ENCODE data around the gene FIGNL2. TPM values are rescaled to one million over a fixed set of nuclear protein-coding genes. Genes with fewer than 3 reads are reported as not detected.

Gene FIGNL2
- total and polyA plus RNA-seq, 9 of the 15 experiments (the other 6 are each of a cell fraction or from before 2014, with no cell fraction given) = 0.01 TPM; not detected in 8

- TF ChIP-seq MNT (conservative IDR thresholded peaks at IDR 0.05) (no peak), SP1 (CRISPR knock-in tag; IDR thresholded peaks at IDR 0.05) (no peak), ELF4 (CRISPR knock-in tag; IDR thresholded peaks at IDR 0.05) (no peak), RBM15 (IDR thresholded peaks at IDR 0.05; ENCODE audit: insufficient read depth, low read length) (no peak), XRCC3 (IDR thresholded peaks at IDR 0.05) (no peak), ZKSCAN3 (CRISPR knock-in tag; IDR thresholded peaks at IDR 0.05) (no peak), ELK3 (CRISPR knock-in tag; IDR thresholded peaks at IDR 0.05) (no peak), SMAD1 (IDR thresholded peaks at IDR 0.05; ENCODE audit: low read depth, low read length, partially characterized antibody) (no peak), ZEB2 (IDR thresholded peaks at IDR 0.05) (no peak), PHF21A (IDR thresholded peaks at IDR 0.05; ENCODE audit: borderline replicate concordance, low read depth) (no peak), ILK (tag; IDR thresholded peaks at IDR 0.05; ENCODE audit: borderline replicate concordance, low read depth) (no peak), ETV5 (CRISPR knock-in tag; IDR thresholded peaks at IDR 0.05; ENCODE audit: low read depth) (no peak), OTX1 (CRISPR knock-in tag; IDR thresholded peaks at IDR 0.05) (no peak), ZNF511 (CRISPR knock-in tag; IDR thresholded peaks at IDR 0.05) (no peak), THRAP3 (IDR thresholded peaks at IDR 0.05; ENCODE audit: borderline replicate concordance) (no peak), C11orf30 (IDR thresholded peaks at IDR 0.05; ENCODE audit: low read depth) (peak; percentile 37; the same call in 1 of the 2 replicates), BRF2 (IDR thresholded peaks at IDR 0.05; ENCODE audit: borderline replicate concordance, insufficient read depth, insufficient read length) (no peak), DPF2 (IDR thresholded peaks at IDR 0.05) (no peak), HDAC6 (IDR thresholded peaks at IDR 0.05; ENCODE audit: low read depth, low read length) (no peak), ZNF146 (CRISPR knock-in tag; IDR thresholded peaks at IDR 0.05; ENCODE audit: unreplicated experiment) (peak; percentile 31), TFAP4 (CRISPR knock-in tag; IDR thresholded peaks at IDR 0.05; ENCODE audit: borderline replicate concordance) (no peak)
Measured at GRCh38 chr12:51773145-51773869, 75.2 kb downstream of the FIGNL2 start (continued).

All from K562 (cell line).